HepG2 (cell line): ENCODE results near the gene NPAS2. TPM values are rescaled to one million over a fixed set of nuclear protein-coding genes. Genes with fewer than 3 reads are reported as not detected.

ENCODE experiments used
- AHDC1 ChIP-seq: sonication (generic); formaldehyde crosslinking; IDR thresholded peaks from 2 replicates; pipeline ENCODE4 v1.5.1; 2020; ENCODE audit warnings: mild to moderate bottlenecking, missing genetic modification reagents, borderline replicate concordance
- BRD4 ChIP-seq: sonication (generic); formaldehyde crosslinking; IDR thresholded peaks from 2 replicates; pipeline ENCODE4 v1.4.0; 2020; ENCODE audit warnings: missing genetic modification reagents
- ELF3 ChIP-seq: IDR thresholded peaks from 2 replicates; pipeline ENCODE4 v1.6.1; 2016; ENCODE audit warnings: missing genetic modification reagents, missing compliant biosample characterization
- HNRNPUL1 ChIP-seq: fragments of 200-400 bp; formaldehyde crosslinking; IDR thresholded peaks from 2 replicates; pipeline ENCODE4 v1.6.1; 2017; ENCODE audit warnings: low read depth, mild to moderate bottlenecking, low read length, moderate library complexity
- IKZF5 ChIP-seq: IDR thresholded peaks from 2 replicates; pipeline ENCODE4 v1.6.1; 2018; ENCODE audit warnings: missing genetic modification reagents, mild to moderate bottlenecking, missing compliant biosample characterization
- MAFK ChIP-seq, 2 experiments: IDR thresholded peaks in 1 of 2; conservative IDR thresholded peaks in 1 of 2; 2 replicates each; pipeline ENCODE4 v1.6.1; 2011; ENCODE audit warnings: improper control_type of control experiment in 2 of 2, low read length in 2 of 2
- MATR3 ChIP-seq: sonication (generic); formaldehyde crosslinking; IDR thresholded peaks from 2 replicates; pipeline ENCODE4 v1.4.0; 2020; ENCODE audit warnings: missing genetic modification reagents
- MED1 ChIP-seq: sonication (generic); formaldehyde crosslinking; IDR thresholded peaks from 2 replicates; pipeline ENCODE4 v1.4.0; 2020; ENCODE audit warnings: missing genetic modification reagents
- NBN ChIP-seq: fragments of 450-650 bp; conservative IDR thresholded peaks from 2 replicates; pipeline ENCODE4 v1.6.1; 2017
- PHF8 ChIP-seq: sonication (generic); formaldehyde crosslinking; IDR thresholded peaks from 2 replicates; pipeline ENCODE4 v1.5.0; 2020; ENCODE audit warnings: missing genetic modification reagents
- RBFOX2 ChIP-seq: fragments of 200-400 bp; formaldehyde crosslinking; IDR thresholded peaks from 2 replicates; pipeline ENCODE4 v1.6.1; 2017; ENCODE audit warnings: low read depth, mild to moderate bottlenecking, low read length
- SRY ChIP-seq: sonication (generic); formaldehyde crosslinking; IDR thresholded peaks from 2 replicates; pipeline ENCODE4 v1.8.0; 2022; ENCODE audit warnings: mild to moderate bottlenecking, missing genetic modification reagents
- ZBED4 ChIP-seq: sonication (generic); formaldehyde crosslinking; IDR thresholded peaks from 2 replicates; pipeline ENCODE4 v1.4.0; 2020; ENCODE audit warnings: missing genetic modification reagents, borderline replicate concordance
- ZBTB1 ChIP-seq: sonication (generic); formaldehyde crosslinking; IDR thresholded peaks from 2 replicates; pipeline ENCODE4 v1.4.0; 2020; ENCODE audit warnings: missing genetic modification reagents, borderline replicate concordance
- ZC3H13 ChIP-seq: sonication (generic); formaldehyde crosslinking; IDR thresholded peaks from 2 replicates; pipeline ENCODE4 v1.8.1; 2023; ENCODE audit warnings: mild to moderate bottlenecking, missing genetic modification reagents, moderate library complexity
- ZFP37 ChIP-seq: sonication (generic); formaldehyde crosslinking; IDR thresholded peaks from 2 replicates; pipeline ENCODE4 v1.4.0; 2020; ENCODE audit warnings: missing genetic modification reagents, borderline replicate concordance
- ZNF552 ChIP-seq: sonication (generic); formaldehyde crosslinking; IDR thresholded peaks from 2 replicates; pipeline ENCODE4 v1.9.0; 2022; ENCODE audit warnings: missing genetic modification reagents, mild to moderate bottlenecking, borderline replicate concordance
- ZNF619 ChIP-seq: sonication (generic); formaldehyde crosslinking; IDR thresholded peaks from 2 replicates; pipeline ENCODE4 v1.4.0; 2020; ENCODE audit warnings: mild to moderate bottlenecking, missing genetic modification reagents
- ZNF776 ChIP-seq: sonication (generic); formaldehyde crosslinking; IDR thresholded peaks from 2 replicates; pipeline ENCODE4 v1.4.0; 2020; ENCODE audit warnings: mild to moderate bottlenecking, missing genetic modification reagents
- polyA plus RNA-seq, 8 experiments: library from polyadenylated mRNA; depleted of rRNA in 3 of 8; stranded (reverse) in 7 of 8; unstranded in 1 of 8; fragments of >200 nt; fragmentation: Illumina TruSeq in 4 of 8; extraction: Trizol in 4 of 8; gene quantifications; 2 replicates each; pipeline versions ENCODE4 v1.2.1 to v1.2.3, GENCODE V29; 2011 to 2016; ENCODE audit warnings: low read depth in 4 of 8, missing spikeins in 1 of 8, mixed read lengths in 1 of 8; ENCODE audit not compliant: insufficient read depth in 1 of 8
- total RNA-seq, 5 experiments: library from RNA; depleted of rRNA; stranded (reverse); fragments of >200 nt; fragmentation: Illumina TruSeq; extraction: Trizol; gene quantifications; 2 replicates each; pipeline ENCODE4 v1.2.3, GENCODE V29; 2016; ENCODE audit warnings: low read depth in 1 of 5

NPAS2 gene
- total and polyA plus RNA-seq, 2 of the 13 experiments (the other 11 are each of a cell fraction or from before 2014, with no cell fraction given), result 14.8 to 37.5 TPM

- TF ChIP-seq ZBED4 (CRISPR knock-in tag) (peak; percentile 47; the same call in 1 of the 2 replicates), MED1 (0 out of 2 replicates have a peak, but pooled peaks have one; percentile 24), ZC3H13 (peak; percentile 55; the same call in 1 of the 2 replicates), ZNF552 (CRISPR knock-in tag) (peak; percentile 46; the same call in 1 of the 2 replicates), PHF8 (CRISPR knock-in tag) (peak; percentile 56), ZBTB1 (CRISPR knock-in tag) (no peak), MAFK (conservative IDR thresholded peaks at IDR 0.05 in 1 of 2, IDR thresholded peaks at IDR 0.05 in 1 of 2; ENCODE audit: low read length in 2 of 2) (no peak), ZNF776 (CRISPR knock-in tag) (peak; percentile 63; the same call in 1 of the 2 replicates), IKZF5 (CRISPR knock-in tag) (0 out of 2 replicates have a peak, but pooled peaks have one; percentile 36), BRD4 (CRISPR knock-in tag) (0 out of 2 replicates have a peak, but pooled peaks have one; percentile 40), MATR3 (CRISPR knock-in tag) (no peak), AHDC1 (CRISPR knock-in tag) (no peak), HNRNPUL1 (no peak), RBFOX2 (peak; percentile 77), ELF3 (no peak), NBN (no peak), ZFP37 (CRISPR knock-in tag) (no peak; the same call in 1 of the 2 replicates), SRY (CRISPR knock-in tag) (peak; percentile 55; the same call in 1 of the 2 replicates), ZNF619 (CRISPR knock-in tag) (0 out of 2 replicates have a peak, but pooled peaks have one; percentile 67)
Observed at GRCh38 chr2:100820523-100821254, 750 bp downstream of the NPAS2 start (continued).
